GM21723 (cell line): ENCODE data around the gene DEFB114.

Source experiments
- ATAC-seq: cut with Tn5 transposase; IDR thresholded peaks from one replicate; pipeline ENCODE4 v1.9.1; 2021; ENCODE audit warnings: mild to moderate bottlenecking, moderate library complexity; ENCODE audit not compliant: unreplicated experiment

DEFB114 gene

DNA sequence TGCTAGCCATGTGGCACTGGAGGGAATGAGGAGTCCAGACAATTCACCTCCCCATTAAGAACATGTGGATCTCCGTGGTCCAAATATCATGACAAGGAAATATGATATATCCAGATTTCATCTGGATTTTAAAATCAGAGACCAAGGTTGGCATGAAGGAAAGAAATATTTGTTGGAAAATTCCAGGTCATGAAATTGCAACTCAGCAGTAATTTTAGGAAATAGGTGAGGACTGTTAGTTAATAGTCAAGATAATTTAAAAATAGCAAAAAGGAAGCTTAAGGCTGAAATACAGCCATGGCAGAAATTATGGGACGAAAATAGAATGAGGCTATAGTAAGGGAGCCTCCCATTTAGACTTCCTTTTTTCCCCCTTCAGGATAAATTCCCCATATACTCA lies 26.9 kb downstream of the DEFB114 start:
- no peak for ATAC-seq

DNA sequence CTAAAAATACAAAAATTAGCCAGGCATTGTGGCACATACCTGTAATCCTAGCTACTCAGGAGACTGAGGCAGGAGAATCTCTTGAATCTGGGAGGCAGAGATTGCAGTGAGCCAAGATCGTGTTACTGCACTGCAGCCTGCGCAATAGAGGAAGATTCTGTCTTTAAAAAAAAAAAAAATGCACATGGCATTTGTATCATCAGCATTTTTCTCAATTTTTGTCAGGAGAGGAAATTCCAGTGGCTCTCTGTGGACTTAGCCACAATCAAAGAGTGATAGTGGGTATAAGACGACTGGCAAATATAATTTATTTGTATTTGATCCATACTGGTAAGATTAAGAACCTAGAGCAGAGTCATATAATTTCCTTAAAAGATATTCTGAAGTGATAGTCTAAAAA lies 28.6 kb downstream of the DEFB114 start:
- ATAC-seq: no peak

DNA sequence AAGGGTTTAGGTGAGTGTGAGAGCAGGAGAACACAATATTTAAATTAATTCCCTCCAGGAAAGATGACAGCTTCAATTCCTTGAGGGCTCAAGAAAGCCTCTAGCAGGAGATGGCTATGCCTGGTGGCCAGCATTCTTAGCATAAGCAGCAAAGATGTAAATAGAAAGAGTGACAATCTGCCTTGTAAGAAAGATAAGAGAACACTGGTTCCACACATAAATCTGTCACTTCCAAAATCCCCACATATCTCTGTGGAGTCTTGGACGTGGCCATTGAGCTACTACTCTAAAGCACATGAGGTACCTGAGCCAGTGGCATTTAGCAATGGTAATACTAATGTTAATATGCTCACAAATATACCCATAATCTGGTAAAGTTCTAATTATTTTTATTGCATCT lies 29.2 kb downstream of the DEFB114 start:
- ATAC-seq: no peak

GRCh38 chr6:49933526-49933925 lies 30.4 kb downstream of the DEFB114 start:
- ATAC-seq: no peak

DNA sequence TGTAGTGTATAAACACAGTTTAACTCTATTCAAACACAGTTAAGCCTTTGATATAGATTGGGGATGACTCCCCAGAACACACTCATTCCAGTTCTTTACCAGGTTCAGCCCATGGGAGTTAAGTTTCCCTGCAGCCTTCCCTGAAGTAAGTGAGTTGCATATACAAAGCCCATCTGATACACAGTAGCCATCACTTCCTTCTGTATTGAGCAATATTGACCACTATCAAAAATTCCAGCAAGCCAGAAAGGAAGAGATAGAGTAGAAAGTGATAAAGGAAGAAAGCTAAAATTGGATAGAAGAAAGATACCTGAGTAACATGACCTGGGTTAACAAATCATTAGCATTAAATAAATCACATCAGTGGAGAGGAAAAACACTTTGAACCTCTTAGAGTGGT lies 34.6 kb downstream of the DEFB114 start:
- no peak for ATAC-seq

- no peak for ATAC-seq
Observed at GRCh38 chr6:49923826-49924225, 40.1 kb downstream of the DEFB114 start.

GRCh38 chr6:49919935-49920644 lies 43.9 kb downstream of the DEFB114 start:
- ATAC-seq: no peak

GRCh38 chr6:49919261-49919660 lies 44.7 kb downstream of the DEFB114 start:
- no peak for ATAC-seq

- no peak for ATAC-seq
Observed at GRCh38 chr6:49918787-49919186, 45.2 kb downstream of the DEFB114 start.

GRCh38 chr6:49915035-49915434 lies 48.9 kb downstream of the DEFB114 start:
- ATAC-seq: no peak

GRCh38 chr6:49913636-49914375 lies 50.2 kb downstream of the DEFB114 start:
- ATAC-seq: no peak

GRCh38 chr6:49912196-49912595 lies 51.8 kb downstream of the DEFB114 start:
- ATAC-seq: no peak

GRCh38 chr6:49911252-49911651 lies 52.7 kb downstream of the DEFB114 start:
- ATAC-seq: no peak
